GM23338 (cell line): Measurements from ENCODE around the gene COL8A1. TPM values are rescaled to one million over a fixed set of nuclear protein-coding genes. Genes with fewer than 3 reads are reported as not detected.

Experiments used
- ATAC-seq: fragments of 200-7000 bp; cut with Tn5 transposase; 3 replicates; pipeline ENCODE4 v1.9.1; 2020
- DNase-seq: peaks from one replicate; pipeline ENCODE4 v3.0.0-alpha.2; 2015; ENCODE audit warnings: low spot score
- H2AFZ ChIP-seq: fragments of 200-600 bp; sonication (generic); 2 replicates; pipeline ENCODE4 v1.8.0; 2016; ENCODE audit warnings: antibody characterized with exemption, mild to moderate bottlenecking, moderate library complexity
- H3F3A ChIP-seq: fragments of 200-600 bp; sonication (generic); replicated peaks from 2 replicates; pipeline ENCODE4 v1.8.0; 2017; ENCODE audit warnings: antibody characterized with exemption, mixed run types, low read depth
- H3K27ac ChIP-seq: fragments of 200-600 bp; sonication (generic); 2 replicates; pipeline ENCODE4 v1.6.1; 2016; ENCODE audit warnings: low read depth
- H3K27me3 ChIP-seq: fragments of 200-600 bp; sonication (generic); 2 replicates; pipeline ENCODE4 v1.8.0; 2016; ENCODE audit warnings: mild to moderate bottlenecking, mixed run types, moderate library complexity; ENCODE audit not compliant: insufficient read depth
- H3K36me3 ChIP-seq: fragments of 200-600 bp; sonication (generic); 2 replicates; pipeline ENCODE4 v1.8.0; 2016; ENCODE audit warnings: mild to moderate bottlenecking; ENCODE audit not compliant: insufficient read depth
- H3K4me1 ChIP-seq: fragments of 200-600 bp; sonication (generic); 2 replicates; pipeline ENCODE4 v1.8.0; 2016; ENCODE audit warnings: mild to moderate bottlenecking, moderate library complexity; ENCODE audit not compliant: insufficient read depth
- H3K4me2 ChIP-seq: fragments of 200-600 bp; sonication (generic); 2 replicates; pipeline ENCODE4 v1.7.1; 2017; ENCODE audit warnings: mixed run types
- H3K4me3 ChIP-seq: fragments of 200-600 bp; sonication (generic); 2 replicates; pipeline ENCODE4 v1.6.1; 2016; ENCODE audit warnings: mixed run types
- H3K79me2 ChIP-seq: fragments of 200-600 bp; sonication (generic); replicated peaks from 2 replicates; pipeline ENCODE4 v1.8.0; 2017; ENCODE audit warnings: mild to moderate bottlenecking; ENCODE audit not compliant: insufficient read depth
- H3K9me2 ChIP-seq: fragments of 200-600 bp; sonication (generic); 2 replicates; pipeline ENCODE4 v1.8.0; 2017; ENCODE audit not compliant: insufficient read depth
- H4K20me1 ChIP-seq: fragments of 200-600 bp; sonication (generic); replicated peaks from 2 replicates; pipeline ENCODE4 v1.8.0; 2017; ENCODE audit warnings: mild to moderate bottlenecking; ENCODE audit not compliant: insufficient read depth
- H3K27ac Mint-ChIP-seq: 2 replicates; pipeline ENCODE4 v1.8.0; 2020; ENCODE audit warnings: inconsistent platforms, mild to moderate bottlenecking, moderate library complexity, mixed read lengths
- H3K27me3 Mint-ChIP-seq: 3 replicates; pipeline ENCODE4 v1.8.0; 2022; ENCODE audit warnings: low read depth, mild to moderate bottlenecking, moderate library complexity, mixed read lengths, inconsistent platforms; ENCODE audit not compliant: insufficient read depth, poor library complexity
- H3K36me3 Mint-ChIP-seq: 3 replicates; pipeline ENCODE4 v1.8.0; 2021; ENCODE audit warnings: low read depth, mild to moderate bottlenecking, inconsistent platforms, moderate library complexity, mixed read lengths
- H3K4me1 Mint-ChIP-seq: 3 replicates; pipeline ENCODE4 v1.8.0; 2020; ENCODE audit warnings: mild to moderate bottlenecking, inconsistent platforms, mixed read lengths
- H3K4me3 Mint-ChIP-seq: 3 replicates; pipeline ENCODE4 v1.8.0; 2021; ENCODE audit warnings: moderate library complexity, mild to moderate bottlenecking, inconsistent platforms, mixed read lengths
- H3K9me3 Mint-ChIP-seq: 3 replicates; pipeline ENCODE4 v1.8.0; 2020; ENCODE audit warnings: moderate library complexity, mild to moderate bottlenecking, inconsistent platforms, mixed read lengths
- CREB1 ChIP-seq: fragments of 250-450 bp; sonication (Bioruptor Pico); IDR thresholded peaks from 2 replicates; pipeline ENCODE4 v1.5.0; 2020; ENCODE audit warnings: low read depth, mild to moderate bottlenecking, moderate library complexity
- EZH2 ChIP-seq: fragments of 200-600 bp; sonication (generic); IDR thresholded peaks from one replicate; pipeline ENCODE4 v1.8.0; 2017; ENCODE audit warnings: antibody characterized with exemption, mild to moderate bottlenecking, low read depth; ENCODE audit not compliant: unreplicated experiment
- EZH2phosphoT487 ChIP-seq: fragments of 200-600 bp; sonication (generic); IDR thresholded peaks from one replicate; pipeline ENCODE4 v1.8.1; 2018; ENCODE audit warnings: antibody characterized with exemption; ENCODE audit not compliant: unreplicated experiment
- JUNB ChIP-seq: IDR thresholded peaks from one replicate; pipeline ENCODE4 v1.6.1; 2016; ENCODE audit warnings: antibody characterized with exemption; ENCODE audit not compliant: unreplicated experiment
- NANOG ChIP-seq: IDR thresholded peaks from 2 replicates; pipeline ENCODE4 v1.6.1; 2016; ENCODE audit warnings: antibody characterized with exemption, borderline replicate concordance
- POLR2AphosphoS5 ChIP-seq: IDR thresholded peaks from 2 replicates; pipeline ENCODE4 v1.6.1; 2016; ENCODE audit warnings: antibody characterized with exemption, low read depth
- STAT1 ChIP-seq: IDR thresholded peaks from one replicate; pipeline ENCODE4 v1.6.1; 2016; ENCODE audit warnings: antibody characterized with exemption; ENCODE audit not compliant: unreplicated experiment
- ZNF114 ChIP-seq: fragments of 250-450 bp; sonication (Bioruptor Pico); IDR thresholded peaks from 2 replicates; pipeline ENCODE4 v1.5.0; 2020; ENCODE audit warnings: mild to moderate bottlenecking, moderate library complexity
- ZNF331 ChIP-seq: fragments of 250-450 bp; sonication (Bioruptor Pico); IDR thresholded peaks from 2 replicates; pipeline ENCODE4 v1.5.0; 2020; ENCODE audit warnings: low read depth, mild to moderate bottlenecking, moderate library complexity
- polyA plus RNA-seq: library from polyadenylated mRNA; unstranded; fragments of >200 nt; fragmentation: Nextera tagmentation; extraction: Ambion mirVana; gene quantifications from 2 replicates; pipeline ENCODE4 v1.2.1, GENCODE V29; 2016
- total RNA-seq: library from RNA; depleted of rRNA; stranded (reverse); fragments of >200 nt; shearing (Covaris generic); gene quantifications from 2 replicates; pipeline ENCODE4 v1.2.3, GENCODE V29; 2014
- TF ChIP-seq, protein P1 (sequence below): IDR thresholded peaks from 2 replicates; pipeline ENCODE4 v1.6.1; 2016; ENCODE audit warnings: antibody characterized with exemption
- TF ChIP-seq, protein P2 (sequence below), 2 experiments: fragments of 200-600 bp in 1 of 2; sonication (generic) in 1 of 2; conservative IDR thresholded peaks; 2 replicates each; pipeline versions ENCODE4 v1.5.1 to v1.6.1; 2016 to 2017; ENCODE audit warnings: antibody characterized with exemption in 2 of 2, low read depth in 2 of 2, mild to moderate bottlenecking in 2 of 2, moderate library complexity in 1 of 2
- TF ChIP-seq, protein P3 (sequence below): IDR thresholded peaks from one replicate; pipeline ENCODE4 v1.6.1; 2018; ENCODE audit warnings: antibody characterized with exemption; ENCODE audit not compliant: unreplicated experiment
- TF ChIP-seq, protein P4 (sequence below): fragments of 250-450 bp; sonication (Bioruptor Pico); IDR thresholded peaks from 2 replicates; pipeline ENCODE4 v1.5.0; 2020; ENCODE audit warnings: mild to moderate bottlenecking, moderate library complexity

COL8A1 gene
- total and polyA plus RNA-seq, 2 experiments from 2014 or later: 0.26 to 0.97 TPM

DNA sequence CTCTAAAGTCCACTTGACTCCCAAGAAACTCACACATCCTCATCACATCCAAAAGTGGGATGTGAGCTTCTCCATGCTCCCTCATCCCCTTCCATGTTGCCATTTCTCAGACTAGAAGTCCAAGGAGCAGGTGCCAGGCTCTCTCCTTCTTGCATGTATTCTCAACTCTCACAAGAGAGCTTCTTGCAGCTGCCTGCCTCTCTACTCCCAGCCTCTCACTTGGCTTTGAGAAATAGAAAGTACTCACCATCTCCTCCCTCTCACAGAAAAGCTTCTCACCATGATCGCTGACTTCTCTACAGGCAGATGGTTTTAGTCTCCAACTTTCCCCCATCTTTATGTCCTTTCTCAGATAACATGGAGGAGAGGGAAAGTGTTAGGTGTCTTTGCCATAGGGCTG, 26.6 kb downstream of the COL8A1 start:
- no peak overlapping the region for H3K27ac ChIP-seq
- H3K4me3 Mint-ChIP-seq: no peak overlapping the region
- ATAC-seq (no peak), DNase-seq (no peak)
- H3K4me3 ChIP-seq: no peak overlapping the region
- H3K27ac Mint-ChIP-seq: no peak overlapping the region
- peaks cover 5% of the 10 kb centered on the region; the same call in 2 of the 3 replicates for H3K9me3 Mint-ChIP-seq
- no peak overlapping the region for H3K4me2 ChIP-seq
- H3K9me2 ChIP-seq: no peaks in the 10 kb centered on the region
- H3K36me3 Mint-ChIP-seq: no peaks in the 10 kb centered on the region; the same call in 1 of the 3 replicates
- H3K79me2 ChIP-seq: no peaks in the 10 kb centered on the region
- H3K4me1 ChIP-seq: peaks cover 24% of the 10 kb centered on the region
- H3K27me3 Mint-ChIP-seq: no peaks in the 10 kb centered on the region
- no peaks in the 10 kb centered on the region for H3K36me3 ChIP-seq
- TF ChIP-seq NANOG (no peak), POLR2AphosphoS5 (no peak), CREB1 (CRISPR knock-in tag) (no peak), JUNB (no peak), EZH2 (no peak), STAT1 (no peak), EZH2phosphoT487 (no peak), ZNF114 (CRISPR knock-in tag) (no peak), ZNF331 (CRISPR knock-in tag) (no peak)
- TF ChIP-seq, protein P1, sequence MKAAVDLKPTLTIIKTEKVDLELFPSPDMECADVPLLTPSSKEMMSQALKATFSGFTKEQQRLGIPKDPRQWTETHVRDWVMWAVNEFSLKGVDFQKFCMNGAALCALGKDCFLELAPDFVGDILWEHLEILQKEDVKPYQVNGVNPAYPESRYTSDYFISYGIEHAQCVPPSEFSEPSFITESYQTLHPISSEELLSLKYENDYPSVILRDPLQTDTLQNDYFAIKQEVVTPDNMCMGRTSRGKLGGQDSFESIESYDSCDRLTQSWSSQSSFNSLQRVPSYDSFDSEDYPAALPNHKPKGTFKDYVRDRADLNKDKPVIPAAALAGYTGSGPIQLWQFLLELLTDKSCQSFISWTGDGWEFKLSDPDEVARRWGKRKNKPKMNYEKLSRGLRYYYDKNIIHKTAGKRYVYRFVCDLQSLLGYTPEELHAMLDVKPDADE: no peak
- TF ChIP-seq, protein P2, sequence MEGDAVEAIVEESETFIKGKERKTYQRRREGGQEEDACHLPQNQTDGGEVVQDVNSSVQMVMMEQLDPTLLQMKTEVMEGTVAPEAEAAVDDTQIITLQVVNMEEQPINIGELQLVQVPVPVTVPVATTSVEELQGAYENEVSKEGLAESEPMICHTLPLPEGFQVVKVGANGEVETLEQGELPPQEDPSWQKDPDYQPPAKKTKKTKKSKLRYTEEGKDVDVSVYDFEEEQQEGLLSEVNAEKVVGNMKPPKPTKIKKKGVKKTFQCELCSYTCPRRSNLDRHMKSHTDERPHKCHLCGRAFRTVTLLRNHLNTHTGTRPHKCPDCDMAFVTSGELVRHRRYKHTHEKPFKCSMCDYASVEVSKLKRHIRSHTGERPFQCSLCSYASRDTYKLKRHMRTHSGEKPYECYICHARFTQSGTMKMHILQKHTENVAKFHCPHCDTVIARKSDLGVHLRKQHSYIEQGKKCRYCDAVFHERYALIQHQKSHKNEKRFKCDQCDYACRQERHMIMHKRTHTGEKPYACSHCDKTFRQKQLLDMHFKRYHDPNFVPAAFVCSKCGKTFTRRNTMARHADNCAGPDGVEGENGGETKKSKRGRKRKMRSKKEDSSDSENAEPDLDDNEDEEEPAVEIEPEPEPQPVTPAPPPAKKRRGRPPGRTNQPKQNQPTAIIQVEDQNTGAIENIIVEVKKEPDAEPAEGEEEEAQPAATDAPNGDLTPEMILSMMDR (conservative IDR thresholded peaks at IDR 0.05; ENCODE audit: low read depth in 2 of 2): no peak
- TF ChIP-seq, protein P3, sequence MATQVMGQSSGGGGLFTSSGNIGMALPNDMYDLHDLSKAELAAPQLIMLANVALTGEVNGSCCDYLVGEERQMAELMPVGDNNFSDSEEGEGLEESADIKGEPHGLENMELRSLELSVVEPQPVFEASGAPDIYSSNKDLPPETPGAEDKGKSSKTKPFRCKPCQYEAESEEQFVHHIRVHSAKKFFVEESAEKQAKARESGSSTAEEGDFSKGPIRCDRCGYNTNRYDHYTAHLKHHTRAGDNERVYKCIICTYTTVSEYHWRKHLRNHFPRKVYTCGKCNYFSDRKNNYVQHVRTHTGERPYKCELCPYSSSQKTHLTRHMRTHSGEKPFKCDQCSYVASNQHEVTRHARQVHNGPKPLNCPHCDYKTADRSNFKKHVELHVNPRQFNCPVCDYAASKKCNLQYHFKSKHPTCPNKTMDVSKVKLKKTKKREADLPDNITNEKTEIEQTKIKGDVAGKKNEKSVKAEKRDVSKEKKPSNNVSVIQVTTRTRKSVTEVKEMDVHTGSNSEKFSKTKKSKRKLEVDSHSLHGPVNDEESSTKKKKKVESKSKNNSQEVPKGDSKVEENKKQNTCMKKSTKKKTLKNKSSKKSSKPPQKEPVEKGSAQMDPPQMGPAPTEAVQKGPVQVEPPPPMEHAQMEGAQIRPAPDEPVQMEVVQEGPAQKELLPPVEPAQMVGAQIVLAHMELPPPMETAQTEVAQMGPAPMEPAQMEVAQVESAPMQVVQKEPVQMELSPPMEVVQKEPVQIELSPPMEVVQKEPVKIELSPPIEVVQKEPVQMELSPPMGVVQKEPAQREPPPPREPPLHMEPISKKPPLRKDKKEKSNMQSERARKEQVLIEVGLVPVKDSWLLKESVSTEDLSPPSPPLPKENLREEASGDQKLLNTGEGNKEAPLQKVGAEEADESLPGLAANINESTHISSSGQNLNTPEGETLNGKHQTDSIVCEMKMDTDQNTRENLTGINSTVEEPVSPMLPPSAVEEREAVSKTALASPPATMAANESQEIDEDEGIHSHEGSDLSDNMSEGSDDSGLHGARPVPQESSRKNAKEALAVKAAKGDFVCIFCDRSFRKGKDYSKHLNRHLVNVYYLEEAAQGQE: no peak
- TF ChIP-seq, protein P4, sequence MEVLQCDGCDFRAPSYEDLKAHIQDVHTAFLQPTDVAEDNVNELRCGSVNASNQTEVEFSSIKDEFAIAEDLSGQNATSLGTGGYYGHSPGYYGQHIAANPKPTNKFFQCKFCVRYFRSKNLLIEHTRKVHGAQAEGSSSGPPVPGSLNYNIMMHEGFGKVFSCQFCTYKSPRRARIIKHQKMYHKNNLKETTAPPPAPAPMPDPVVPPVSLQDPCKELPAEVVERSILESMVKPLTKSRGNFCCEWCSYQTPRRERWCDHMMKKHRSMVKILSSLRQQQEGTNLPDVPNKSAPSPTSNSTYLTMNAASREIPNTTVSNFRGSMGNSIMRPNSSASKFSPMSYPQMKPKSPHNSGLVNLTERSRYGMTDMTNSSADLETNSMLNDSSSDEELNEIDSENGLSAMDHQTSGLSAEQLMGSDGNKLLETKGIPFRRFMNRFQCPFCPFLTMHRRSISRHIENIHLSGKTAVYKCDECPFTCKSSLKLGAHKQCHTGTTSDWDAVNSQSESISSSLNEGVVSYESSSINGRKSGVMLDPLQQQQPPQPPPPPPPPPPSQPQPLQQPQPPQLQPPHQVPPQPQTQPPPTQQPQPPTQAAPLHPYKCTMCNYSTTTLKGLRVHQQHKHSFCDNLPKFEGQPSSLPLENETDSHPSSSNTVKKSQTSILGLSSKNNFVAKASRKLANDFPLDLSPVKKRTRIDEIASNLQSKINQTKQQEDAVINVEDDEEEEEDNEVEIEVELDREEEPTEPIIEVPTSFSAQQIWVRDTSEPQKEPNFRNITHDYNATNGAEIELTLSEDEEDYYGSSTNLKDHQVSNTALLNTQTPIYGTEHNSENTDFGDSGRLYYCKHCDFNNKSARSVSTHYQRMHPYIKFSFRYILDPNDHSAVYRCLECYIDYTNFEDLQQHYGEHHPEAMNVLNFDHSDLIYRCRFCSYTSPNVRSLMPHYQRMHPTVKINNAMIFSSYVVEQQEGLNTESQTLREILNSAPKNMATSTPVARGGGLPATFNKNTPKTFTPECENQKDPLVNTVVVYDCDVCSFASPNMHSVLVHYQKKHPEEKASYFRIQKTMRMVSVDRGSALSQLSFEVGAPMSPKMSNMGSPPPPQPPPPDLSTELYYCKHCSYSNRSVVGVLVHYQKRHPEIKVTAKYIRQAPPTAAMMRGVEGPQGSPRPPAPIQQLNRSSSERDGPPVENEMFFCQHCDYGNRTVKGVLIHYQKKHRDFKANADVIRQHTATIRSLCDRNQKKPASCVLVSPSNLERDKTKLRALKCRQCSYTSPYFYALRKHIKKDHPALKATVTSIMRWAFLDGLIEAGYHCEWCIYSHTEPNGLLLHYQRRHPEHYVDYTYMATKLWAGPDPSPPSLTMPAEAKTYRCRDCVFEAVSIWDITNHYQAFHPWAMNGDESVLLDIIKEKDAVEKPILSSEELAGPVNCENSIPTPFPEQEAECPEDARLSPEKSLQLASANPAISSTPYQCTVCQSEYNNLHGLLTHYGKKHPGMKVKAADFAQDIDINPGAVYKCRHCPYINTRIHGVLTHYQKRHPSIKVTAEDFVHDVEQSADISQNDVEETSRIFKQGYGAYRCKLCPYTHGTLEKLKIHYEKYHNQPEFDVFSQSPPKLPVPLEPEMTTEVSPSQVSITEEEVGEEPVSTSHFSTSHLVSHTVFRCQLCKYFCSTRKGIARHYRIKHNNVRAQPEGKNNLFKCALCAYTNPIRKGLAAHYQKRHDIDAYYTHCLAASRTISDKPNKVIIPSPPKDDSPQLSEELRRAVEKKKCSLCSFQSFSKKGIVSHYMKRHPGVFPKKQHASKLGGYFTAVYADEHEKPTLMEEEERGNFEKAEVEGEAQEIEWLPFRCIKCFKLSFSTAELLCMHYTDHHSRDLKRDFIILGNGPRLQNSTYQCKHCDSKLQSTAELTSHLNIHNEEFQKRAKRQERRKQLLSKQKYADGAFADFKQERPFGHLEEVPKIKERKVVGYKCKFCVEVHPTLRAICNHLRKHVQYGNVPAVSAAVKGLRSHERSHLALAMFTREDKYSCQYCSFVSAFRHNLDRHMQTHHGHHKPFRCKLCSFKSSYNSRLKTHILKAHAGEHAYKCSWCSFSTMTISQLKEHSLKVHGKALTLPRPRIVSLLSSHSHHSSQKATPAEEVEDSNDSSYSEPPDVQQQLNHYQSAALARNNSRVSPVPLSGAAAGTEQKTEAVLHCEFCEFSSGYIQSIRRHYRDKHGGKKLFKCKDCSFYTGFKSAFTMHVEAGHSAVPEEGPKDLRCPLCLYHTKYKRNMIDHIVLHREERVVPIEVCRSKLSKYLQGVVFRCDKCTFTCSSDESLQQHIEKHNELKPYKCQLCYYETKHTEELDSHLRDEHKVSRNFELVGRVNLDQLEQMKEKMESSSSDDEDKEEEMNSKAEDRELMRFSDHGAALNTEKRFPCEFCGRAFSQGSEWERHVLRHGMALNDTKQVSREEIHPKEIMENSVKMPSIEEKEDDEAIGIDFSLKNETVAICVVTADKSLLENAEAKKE (CRISPR knock-in tag): no peak
- H4K20me1 ChIP-seq: no peaks in the 10 kb centered on the region
- H2AFZ ChIP-seq: no peak overlapping the region
- no peaks in the 10 kb centered on the region for H3F3A ChIP-seq
- H3K27me3 ChIP-seq: no peaks in the 10 kb centered on the region
- peaks cover 27% of the 10 kb centered on the region for H3K4me1 Mint-ChIP-seq
